ENCODE measurements around the gene FOXM1.

- TF ChIP-seq CTCF (IDR thresholded peaks at IDR 0.05; ENCODE audit: low read length) (no peak), EZH2 (optimal IDR thresholded peaks at IDR 0.05; ENCODE audit: low read depth, low read length) (no peak), EZH2phosphoT487 (IDR thresholded peaks at IDR 0.05; ENCODE audit: low read length) (no peak)
Measured at GRCh38 chr12:2844786-2845185, 32.2 kb downstream of the FOXM1 start.

Data from MM.1S (cell line).